NCI-H748 (cell line): ENCODE measurements around the gene CATSPERZ.
A peak's percentile ranks its signal among the peaks of the same experiment; 100 is the strongest.

ENCODE experiments used
- DNase-seq: peaks from one replicate; lab custom pipeline; 2025; ENCODE audit not compliant: unreplicated experiment; lab: John Stamatoyannopoulos, UW

The CATSPERZ gene, protein sequence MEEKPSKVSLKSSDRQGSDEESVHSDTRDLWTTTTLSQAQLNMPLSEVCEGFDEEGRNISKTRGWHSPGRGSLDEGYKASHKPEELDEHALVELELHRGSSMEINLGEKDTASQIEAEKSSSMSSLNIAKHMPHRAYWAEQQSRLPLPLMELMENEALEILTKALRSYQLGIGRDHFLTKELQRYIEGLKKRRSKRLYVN

GRCh38 chr11:64299847-64300648 is at the start of gene CATSPERZ:
Gene CATSPERZ (plus strand): TSS chr11:64300358. CDS start chr11:64300411, 53 bp downstream.
- DNase-seq = no peak

- DNase-seq = peak; percentile 44
Measured at GRCh38 chr11:64250415-64251015, 49.6 kb upstream of the CATSPERZ start.

- peak; percentile 66 for DNase-seq
Measured at GRCh38 chr11:64251016-64251752, 49.0 kb upstream of the CATSPERZ start, which contains the start of gene PLCB3. Gene PLCB3 (plus strand): TSS chr11:64251530. CDS start chr11:64251650, 120 bp downstream.

GRCh38 chr11:64251753-64252002 is 48.5 kb upstream of the CATSPERZ start:
- DNase-seq = no peak

DNA sequence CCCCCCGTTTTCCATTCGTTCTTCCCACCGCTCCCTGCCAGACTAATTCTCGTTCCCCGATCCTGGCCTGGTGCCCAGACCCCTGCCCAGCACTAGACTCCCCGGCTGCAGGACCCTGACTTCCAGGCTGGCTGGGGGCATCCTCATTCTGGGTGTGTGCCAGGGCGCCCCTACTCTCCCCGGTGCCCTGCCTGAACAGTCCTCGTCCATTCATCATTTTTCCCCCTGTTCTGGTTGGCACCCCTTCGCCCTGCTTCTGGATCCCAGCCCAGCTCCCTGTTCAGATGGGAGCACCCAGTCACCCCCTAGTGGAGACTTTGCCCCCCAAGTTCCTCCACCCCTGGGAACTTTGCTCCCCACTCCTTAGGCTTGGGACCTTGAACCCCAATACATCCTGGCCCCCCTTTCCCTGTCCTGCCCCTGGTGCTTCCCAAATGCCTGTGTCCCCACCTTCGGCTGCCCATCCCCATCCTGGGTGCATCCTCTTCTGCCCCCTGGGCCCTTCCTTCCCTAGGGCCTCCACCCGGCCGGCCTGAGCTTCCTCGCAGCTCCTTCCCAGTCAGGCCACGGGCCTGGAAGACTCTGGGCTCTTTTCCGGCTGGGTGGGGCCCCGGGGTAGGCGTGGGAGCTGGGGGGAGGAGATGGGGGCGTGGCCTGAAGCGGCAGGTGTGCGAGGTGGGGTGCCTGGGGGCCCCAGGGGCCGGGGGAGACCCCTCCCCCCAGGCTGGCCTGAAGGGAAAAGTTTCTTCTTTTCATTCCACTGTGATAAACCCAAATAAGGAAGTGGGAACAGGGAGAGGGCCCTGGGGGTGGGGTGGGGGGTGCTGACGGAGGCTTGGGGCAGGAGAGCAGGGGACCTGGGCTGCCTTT is 47.9 kb upstream of the CATSPERZ start:
- peak; percentile 42 for DNase-seq

DNA sequence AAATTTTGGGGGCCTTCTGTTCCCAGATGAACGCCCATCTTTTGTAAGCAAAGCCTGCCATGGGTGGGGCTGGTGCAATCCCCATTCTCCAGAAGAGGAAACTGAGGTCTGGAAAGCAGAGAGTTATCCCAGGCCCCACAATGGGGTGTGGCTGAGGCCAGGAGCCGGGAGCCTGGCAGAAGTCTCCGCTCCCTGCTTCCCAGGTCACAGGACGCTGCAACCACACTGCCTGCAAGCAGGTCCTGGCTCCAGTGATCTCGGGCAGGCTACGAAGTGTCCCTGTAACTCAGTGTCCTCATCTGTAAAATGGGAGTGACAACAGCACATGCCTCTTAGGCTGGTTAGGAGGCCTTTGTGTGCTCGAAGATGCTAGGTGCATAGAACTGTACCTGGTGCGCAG is 47.1 kb upstream of the CATSPERZ start:
- no peak for DNase-seq

DNA sequence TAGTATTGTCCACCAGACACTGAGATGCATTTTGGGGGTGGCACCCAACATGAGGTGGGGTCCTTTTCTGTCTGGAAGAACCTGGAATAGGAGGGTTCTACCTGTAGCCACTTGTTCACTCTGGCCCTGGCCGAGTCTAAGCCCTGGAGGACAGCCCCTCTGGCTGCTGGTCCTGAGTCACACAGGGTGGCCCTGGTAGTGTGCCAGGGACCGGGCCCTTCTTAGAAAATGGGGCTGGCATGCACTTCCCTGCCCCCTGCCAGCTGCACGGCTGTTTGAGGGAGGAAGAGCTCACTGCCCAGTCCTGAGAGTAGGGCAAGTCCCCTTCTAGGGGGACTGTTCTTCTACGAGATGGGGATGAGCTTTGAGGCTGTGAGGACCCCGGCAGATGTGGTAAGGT is 46.7 kb upstream of the CATSPERZ start:
- DNase-seq = no peak

DNA sequence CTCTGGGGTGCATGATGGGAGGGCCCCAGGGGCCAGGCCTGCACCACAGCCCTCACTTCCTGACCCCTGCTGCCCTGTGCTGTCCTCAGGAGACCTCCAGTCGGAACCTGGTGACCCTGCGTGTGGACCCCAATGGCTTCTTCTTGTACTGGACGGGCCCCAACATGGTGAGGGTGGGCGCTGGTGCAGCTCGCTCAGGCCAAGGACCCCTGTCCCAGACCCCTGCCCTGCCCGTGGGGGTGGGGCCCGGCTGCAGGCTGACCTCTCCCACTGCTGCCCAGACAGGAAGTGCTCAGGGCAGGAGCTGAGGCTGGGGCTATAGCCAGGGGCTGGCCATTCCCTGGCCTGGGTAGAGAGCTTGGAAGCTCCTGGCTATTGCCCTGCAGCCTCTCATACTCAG is 45.8 kb upstream of the CATSPERZ start:
- DNase-seq = no peak

GRCh38 chr11:64255135-64256128 is 44.7 kb upstream of the CATSPERZ start:
- DNase-seq = no peak

DNA sequence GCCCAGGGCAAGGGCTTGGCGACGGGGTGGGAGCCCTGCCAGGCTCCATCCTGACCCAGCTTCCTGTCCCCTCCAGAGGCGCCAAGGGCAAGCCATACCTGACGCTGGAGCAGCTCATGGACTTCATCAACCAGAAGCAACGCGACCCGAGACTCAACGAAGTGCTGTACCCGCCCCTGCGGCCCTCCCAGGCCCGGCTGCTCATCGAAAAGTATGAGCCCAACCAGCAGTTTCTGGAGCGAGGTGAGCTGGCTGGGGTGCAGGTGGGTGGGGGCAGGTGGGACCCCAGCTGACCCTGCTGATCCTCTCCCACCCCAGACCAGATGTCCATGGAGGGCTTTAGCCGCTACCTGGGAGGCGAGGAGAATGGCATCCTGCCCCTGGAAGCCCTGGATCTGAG is 43.9 kb upstream of the CATSPERZ start:
- no peak for DNase-seq

GRCh38 chr11:64258356-64258755 is 41.8 kb upstream of the CATSPERZ start:
- no peak for DNase-seq

DNA sequence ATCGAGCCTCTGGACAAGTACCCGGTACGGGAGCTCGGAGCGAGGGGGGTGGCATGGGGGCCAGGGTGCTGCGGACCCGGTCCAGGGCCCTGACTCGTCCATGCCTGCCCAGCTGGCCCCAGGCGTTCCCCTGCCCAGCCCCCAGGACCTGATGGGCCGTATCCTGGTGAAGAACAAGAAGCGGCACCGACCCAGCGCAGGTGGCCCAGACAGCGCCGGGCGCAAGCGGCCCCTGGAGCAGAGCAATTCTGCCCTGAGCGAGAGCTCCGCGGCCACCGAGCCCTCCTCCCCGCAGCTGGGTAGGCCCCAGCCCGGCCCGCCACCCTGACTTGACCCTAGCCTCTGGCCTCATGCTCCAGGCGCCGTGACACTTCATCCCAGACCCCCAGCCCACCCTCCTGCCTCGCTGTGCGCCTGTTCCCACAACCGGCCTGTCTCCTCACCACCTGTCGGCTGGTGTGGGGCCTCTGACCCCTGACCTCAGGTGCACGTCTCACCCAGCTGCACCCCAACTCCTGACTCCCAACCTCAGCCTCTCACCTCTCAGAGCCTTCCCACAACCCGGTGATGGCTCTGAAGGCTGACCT is 41.1 kb upstream of the CATSPERZ start:
- no peak for DNase-seq

DNA sequence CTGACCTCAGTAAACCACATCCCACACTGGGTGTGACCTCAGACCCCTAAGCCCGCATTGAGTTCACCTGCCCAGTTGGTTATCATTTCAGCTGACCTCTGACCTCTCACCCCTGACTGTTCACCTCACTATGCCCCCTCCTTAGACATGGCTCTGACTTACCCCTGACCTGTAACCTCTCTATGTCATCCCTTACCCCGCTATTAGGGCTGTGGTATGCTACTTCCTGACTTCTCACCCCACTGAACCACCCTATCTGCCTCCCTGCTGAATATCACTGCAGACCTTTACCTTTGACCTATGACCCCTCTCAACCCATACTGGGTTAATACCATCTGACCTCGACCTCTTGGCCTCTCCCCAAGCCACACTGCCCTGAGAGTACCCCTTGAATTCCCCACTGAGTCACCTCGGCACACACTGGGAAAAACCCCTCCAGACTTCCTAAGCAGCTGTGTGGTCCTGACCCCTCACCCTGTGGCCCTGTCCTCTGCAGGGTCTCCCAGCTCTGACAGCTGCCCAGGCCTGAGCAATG is 40.6 kb upstream of the CATSPERZ start:
- DNase-seq = no peak

- DNase-seq = no peak
Measured at GRCh38 chr11:64260147-64260708, 39.9 kb upstream of the CATSPERZ start.

GRCh38 chr11:64261556-64262080 is 38.5 kb upstream of the CATSPERZ start:
- no peak for DNase-seq

GRCh38 chr11:64262271-64263002 is 37.7 kb upstream of the CATSPERZ start:
- no peak for DNase-seq
